Keratinocyte (primary cell): Measurements from ENCODE around the gene PHRF1.
"Not testable (repeated sequence)": the region's sequence is repeated elsewhere in the genome, so short reads cannot be mapped to it uniquely, and the experiment has no call there.

Experiments
- CTCF ChIP-seq, 3 experiments: IDR thresholded peaks in 1 of 3; conservative IDR thresholded peaks in 1 of 3; optimal IDR thresholded peaks in 1 of 3; 2 replicates in 2 of 3; 3 replicates in 1 of 3; pipeline versions ENCODE3 to v1.5.1; 2011; ENCODE audit warnings: low read length in 3 of 3, mild to moderate bottlenecking in 3 of 3, moderate library complexity in 2 of 3, control low read depth in 1 of 3, inconsistent platforms in 1 of 3; ENCODE audit not compliant: insufficient read depth in 2 of 3; ENCODE audit errors: extremely low read depth in 1 of 3
- EZH2 ChIP-seq: IDR thresholded peaks from one replicate; pipeline ENCODE4 v1.6.1; 2012; ENCODE audit warnings: inconsistent platforms, mild to moderate bottlenecking, low read length, moderate library complexity

GRCh38 chr11:647672-648158, 71.4 kb downstream of the PHRF1 start:
- not testable (repeated sequence) for TF ChIP-seq EZH2; CTCF (optimal IDR thresholded peaks at IDR 0.05 in 1 of 3, IDR thresholded peaks at IDR 0.05 in 1 of 3, conservative IDR thresholded peaks at IDR 0.05 in 1 of 3; ENCODE audit: extremely low read depth in 1 of 3, insufficient read depth in 2 of 3, low read length in 3 of 3)
